ENCODE data around the gene HS6ST2.
A peak's percentile ranks its signal among the peaks of the same experiment; 100 is the strongest.

HS6ST2 gene

GRCh38 chrX:132613801-132614200 is 344.6 kb downstream of the HS6ST2 start:
- no peak for DNase-seq (ENCODE audit: low read depth)

GRCh38 chrX:132612821-132613564 is 345.4 kb downstream of the HS6ST2 start:
- DNase-seq (ENCODE audit: low read depth) = peak; percentile 7

GRCh38 chrX:132610536-132610935 is 347.9 kb downstream of the HS6ST2 start:
- no peak for DNase-seq (ENCODE audit: low read depth)

GRCh38 chrX:132609362-132609848 is 349.0 kb downstream of the HS6ST2 start:
- no peak for DNase-seq (ENCODE audit: low read depth)

- no peak for DNase-seq (ENCODE audit: low read depth)
Measured at GRCh38 chrX:132603700-132604286, 354.6 kb downstream of the HS6ST2 start.

- DNase-seq (ENCODE audit: low read depth) = no peak
Measured at GRCh38 chrX:132602701-132603100, 355.7 kb downstream of the HS6ST2 start.

GRCh38 chrX:132594999-132595398 is 363.4 kb downstream of the HS6ST2 start:
- no peak for DNase-seq (ENCODE audit: low read depth)

GRCh38 chrX:132594129-132594528 is 364.3 kb downstream of the HS6ST2 start:
- no peak for DNase-seq (ENCODE audit: low read depth)

GRCh38 chrX:132592880-132593279 is 365.5 kb downstream of the HS6ST2 start:
- no peak for DNase-seq (ENCODE audit: low read depth)

GRCh38 chrX:132591719-132592275 is 366.6 kb downstream of the HS6ST2 start:
- no peak for DNase-seq (ENCODE audit: low read depth)

GRCh38 chrX:132590350-132591026 is 367.9 kb downstream of the HS6ST2 start:
- DNase-seq (ENCODE audit: low read depth) = no peak

GRCh38 chrX:132584936-132585335 is 373.5 kb downstream of the HS6ST2 start:
- no peak for DNase-seq (ENCODE audit: low read depth)

- no peak for DNase-seq (ENCODE audit: low read depth)
Measured at GRCh38 chrX:132576939-132577338, 381.5 kb downstream of the HS6ST2 start.
